Nucleus accumbens (tissue), 56 donors: ENCODE results near the gene SLC24A1.
A peak's percentile ranks its signal among the peaks of the same experiment; 100 is the strongest.

Experiments
- DNase-seq, 56 donors: peaks; one replicate each; lab custom pipeline; 2025; lab: John Stamatoyannopoulos, UW

The SLC24A1 gene

DNA sequence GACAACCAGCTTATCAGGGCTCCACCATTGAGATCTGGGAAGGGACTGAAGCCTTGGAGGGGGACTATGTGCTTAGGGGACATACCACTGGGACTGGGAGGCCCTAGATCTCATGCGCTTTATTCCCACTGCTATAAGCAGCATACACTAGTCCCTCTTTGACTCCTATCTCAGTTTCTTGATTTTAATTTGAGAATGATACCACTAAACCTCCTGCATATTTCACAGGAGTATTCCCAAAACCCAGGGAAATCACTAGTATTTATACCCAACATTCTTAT lies 29.2 kb downstream of the SLC24A1 start:
- no peak for DNase-seq

DNA sequence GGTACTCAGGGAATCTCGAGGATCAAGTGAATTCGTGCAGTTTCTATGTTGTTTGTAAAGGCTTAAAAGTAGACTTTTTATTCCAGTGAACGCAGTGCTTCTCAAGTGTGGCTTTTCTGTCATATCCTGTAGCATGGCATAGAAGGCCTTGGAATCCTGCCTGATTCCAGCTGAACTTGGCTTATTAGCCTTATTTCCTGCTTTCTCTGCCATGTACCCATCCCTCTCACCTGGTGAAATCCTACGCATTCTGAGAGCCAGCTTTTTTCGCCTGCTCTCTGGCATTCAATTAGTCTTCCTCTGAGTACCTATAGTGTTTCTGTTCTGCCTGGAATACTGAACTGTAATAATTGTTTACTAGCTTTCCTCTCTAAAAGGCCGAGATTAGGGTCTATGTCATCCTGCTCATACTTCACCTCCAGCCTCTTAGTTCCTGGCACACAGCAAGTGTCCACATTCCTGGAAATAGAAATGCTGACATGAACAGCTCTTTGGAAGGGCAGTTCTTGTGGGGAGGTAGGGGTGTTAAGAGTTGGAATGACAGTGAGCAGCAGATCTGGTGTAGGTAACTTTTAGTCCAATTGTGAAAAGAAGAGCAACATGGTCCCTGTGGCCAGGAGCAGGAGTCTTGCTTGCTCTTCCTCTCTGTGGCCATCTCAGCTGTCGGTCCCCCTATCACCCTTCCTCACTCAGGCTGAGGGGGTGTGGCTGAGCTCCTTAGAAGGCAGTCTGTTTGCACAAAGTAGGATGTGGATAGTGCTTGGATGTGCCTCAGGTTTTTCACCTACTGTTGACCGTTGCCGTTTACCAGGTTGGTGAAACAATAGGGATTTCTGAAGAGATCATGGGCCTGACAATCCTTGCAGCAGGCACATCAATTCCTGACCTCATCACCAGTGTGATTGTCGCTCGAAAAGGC lies 30.4 kb downstream of the SLC24A1 start:
- DNase-seq: no peak

DNA sequence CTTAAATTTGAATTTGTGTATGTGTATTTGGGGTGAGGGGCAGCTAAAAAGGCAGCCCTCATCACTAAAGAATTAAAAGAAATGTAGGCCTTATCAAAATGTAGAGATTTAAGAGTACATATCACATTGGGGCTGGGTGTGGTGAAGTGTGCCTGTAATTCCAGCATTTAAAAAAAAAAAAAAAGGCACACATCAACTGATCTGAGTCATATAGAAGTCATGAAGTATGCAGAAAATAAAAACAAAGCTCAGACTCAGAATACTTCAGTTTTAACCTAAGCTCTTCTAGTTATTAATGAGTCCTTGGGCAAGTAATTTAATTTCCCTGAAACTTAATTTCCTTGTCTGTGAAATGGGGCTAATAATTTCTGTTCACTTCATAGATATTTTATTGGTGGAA lies 31.6 kb downstream of the SLC24A1 start:
- no peak for DNase-seq

DNA sequence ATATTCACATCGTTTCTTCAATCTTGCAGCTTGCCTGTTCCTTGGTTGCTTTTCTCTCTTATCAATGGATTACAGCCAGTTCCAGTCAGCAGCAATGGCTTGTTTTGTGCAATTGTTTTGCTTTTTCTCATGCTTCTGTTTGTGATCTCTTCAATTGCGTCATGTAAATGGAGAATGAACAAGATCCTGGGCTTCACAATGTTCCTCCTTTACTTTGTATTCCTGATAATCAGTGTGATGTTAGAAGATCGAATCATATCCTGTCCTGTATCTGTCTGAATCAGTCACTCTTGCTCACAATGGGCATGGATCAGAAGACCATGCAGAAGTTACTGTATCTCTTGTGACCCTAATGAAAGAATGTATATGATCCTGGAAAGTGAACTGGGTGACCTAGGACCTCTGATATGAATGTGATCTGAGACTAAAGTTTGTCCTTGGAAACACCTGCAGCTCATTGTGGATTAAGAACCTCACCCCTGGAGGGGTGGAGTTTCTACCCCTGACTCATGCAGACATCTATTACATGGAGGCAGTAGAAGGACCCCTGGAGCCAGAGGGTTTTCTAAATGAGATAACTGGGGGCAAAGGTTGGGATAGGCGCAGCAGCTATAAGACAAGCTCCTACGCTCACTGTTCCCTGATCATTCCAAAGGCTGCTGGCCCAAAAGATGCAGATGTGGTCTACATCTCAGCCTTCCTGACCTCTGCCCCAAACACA lies 32.2 kb downstream of the SLC24A1 start:
- DNase-seq: no peak

DNA sequence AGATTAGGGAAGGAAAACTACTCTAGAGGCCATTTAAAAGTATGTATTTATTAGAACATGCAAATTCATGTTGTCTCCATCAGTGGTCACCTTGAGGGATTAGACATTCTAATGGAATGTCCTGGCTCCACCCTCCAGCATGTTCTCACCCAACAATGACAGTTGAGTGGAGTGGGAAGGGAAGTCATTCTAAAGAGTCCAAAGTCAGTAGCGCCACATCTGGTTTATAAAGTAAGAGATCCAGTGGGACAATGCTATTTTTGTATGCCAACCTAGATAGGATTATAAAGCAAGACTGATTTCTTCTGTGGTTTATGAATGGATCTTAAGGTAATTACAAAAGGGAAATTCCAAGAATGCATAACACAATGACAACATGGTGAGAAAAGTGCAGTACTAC lies 33.3 kb downstream of the SLC24A1 start:
- no peak for DNase-seq

DNA sequence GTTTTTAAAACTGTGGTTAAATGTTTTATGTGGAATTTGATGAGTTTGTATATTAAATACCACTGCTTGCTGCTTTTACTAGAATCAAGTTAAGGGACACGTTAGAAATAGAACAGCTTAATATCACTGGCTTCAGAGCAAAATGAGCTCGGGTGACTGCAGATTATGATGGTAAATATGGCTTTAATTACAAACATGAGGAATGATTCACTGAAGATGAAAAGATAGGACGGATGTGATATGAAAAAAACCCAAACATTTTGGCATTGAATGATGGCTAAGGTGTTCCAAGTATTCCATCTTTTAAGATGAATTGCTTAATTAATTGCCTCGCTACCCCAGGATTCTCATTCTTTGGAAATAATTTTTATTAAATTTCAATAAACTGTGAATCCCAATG lies 33.7 kb downstream of the SLC24A1 start:
- no peak for DNase-seq

DNA sequence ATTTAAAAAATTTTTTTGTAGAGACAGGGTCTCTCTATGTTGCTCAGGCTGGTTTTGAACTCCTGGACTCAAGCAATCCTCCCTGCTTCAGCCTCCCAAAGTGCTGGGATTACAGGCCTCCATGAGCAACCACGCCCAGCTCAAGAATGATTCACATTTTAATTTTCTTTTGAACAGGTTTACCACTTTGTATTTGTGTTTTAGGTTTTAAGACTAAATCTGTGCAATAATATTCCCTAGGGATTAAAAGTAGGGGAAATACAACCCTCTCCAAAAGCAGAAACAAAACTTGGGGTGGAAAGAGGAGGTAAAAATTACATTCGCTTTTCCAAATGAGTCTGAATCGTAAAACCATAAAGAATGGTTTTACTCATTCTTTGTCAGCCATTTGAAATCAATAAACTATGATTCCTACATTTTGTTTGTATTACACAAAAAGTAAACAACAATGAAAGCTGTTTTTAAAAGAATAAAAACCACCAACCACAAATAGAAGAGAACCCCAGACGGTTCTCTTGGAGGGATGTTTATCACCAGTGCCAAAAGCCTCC lies 37.8 kb downstream of the SLC24A1 start:
- no peak for DNase-seq

DNA sequence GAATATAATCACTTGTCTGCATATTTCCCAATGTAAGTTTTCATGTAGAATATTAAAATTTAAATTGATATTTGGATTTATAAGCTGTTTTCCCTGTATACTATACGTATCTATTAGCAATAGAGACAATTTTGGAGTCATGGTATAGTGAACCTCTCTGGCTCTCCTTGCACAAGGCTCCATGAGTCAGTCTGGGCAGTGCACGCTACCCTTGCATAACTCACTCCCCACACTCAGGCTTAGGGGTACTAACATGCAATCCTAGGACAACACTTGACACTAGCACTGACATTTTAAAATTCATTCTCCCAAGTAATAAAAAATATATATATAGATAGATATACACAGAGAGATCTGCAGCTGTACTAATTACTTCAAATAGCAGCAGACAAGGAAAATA lies 39.2 kb downstream of the SLC24A1 start:
- DNase-seq: no peak

DNA sequence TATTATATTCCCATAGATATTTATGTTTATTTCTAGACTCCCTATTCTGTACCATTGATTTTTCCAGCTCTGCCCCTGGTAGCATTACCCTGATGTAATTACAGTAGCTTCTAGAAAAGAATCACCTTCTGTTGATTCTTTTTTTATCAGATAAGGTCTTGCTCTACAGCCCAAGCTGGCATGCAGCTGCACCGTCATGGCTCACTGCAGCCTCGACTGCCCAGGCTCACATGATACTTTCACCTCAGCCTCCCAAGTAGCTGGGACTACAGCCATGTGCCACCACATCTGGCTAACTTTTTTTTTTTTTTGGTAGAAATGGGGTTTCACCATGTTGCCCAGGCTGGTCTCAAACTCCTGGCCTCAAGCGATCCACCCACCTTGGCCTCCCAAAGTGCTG lies 41.8 kb downstream of the SLC24A1 start:
- DNase-seq: no peak

DNA sequence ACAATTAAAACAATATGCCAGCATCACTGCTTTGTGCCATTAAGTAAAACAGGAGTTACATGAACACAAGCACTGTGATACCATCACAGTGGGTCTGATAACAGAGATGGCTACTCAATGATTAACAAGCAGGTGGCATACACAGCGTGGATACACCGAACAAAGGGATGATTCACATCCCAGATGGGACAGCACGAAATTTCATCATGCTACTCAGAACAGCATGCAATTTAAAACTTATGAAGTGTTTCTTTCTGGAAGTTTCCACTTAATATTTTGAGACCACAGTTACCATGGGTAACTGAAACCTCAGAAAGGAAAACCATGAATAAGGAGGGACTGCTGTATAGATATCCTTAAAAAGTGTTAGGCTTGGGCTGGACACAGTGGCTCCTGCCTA lies 44.5 kb downstream of the SLC24A1 start:
- peak in 5 of 56 donors; percentile 1 to 26 (median 9) for DNase-seq

DNA sequence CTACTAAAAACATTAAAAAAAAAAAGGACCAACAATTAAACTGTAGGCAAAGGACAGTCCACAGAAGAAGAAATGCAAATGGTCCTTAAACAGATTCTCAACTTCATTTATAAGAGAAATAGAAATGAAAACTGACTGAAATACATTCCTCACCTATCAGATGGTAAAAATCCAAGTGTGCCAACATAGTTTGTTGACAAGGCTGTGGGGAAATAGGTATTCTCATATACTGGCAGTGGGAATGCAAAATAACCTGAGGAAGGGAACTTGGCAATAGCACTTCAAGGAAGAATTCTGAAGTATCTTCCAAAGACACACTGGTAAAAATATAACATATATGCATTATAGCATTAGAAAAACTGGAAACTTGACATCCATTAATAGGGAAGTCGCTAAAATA lies 53.8 kb downstream of the SLC24A1 start:
- no peak for DNase-seq

DNA sequence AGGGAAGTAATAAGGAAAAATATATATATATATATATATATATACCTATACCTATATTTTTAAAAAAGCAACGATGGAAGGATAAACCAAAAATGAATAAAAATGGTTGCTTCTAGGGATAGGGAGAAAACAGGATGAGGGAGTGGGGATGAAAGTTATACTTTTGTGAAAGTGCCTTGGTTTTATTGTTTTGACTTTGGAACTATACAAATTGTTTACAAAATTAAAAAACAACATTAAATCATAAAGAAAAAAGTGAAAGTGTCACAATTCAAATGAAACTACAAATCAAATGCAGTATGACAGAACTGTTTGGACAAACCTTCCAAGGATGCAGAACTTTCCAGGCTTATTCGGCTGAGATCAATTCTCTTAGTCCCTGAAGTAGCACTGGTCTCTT lies 54.4 kb downstream of the SLC24A1 start:
- no peak for DNase-seq

DNA sequence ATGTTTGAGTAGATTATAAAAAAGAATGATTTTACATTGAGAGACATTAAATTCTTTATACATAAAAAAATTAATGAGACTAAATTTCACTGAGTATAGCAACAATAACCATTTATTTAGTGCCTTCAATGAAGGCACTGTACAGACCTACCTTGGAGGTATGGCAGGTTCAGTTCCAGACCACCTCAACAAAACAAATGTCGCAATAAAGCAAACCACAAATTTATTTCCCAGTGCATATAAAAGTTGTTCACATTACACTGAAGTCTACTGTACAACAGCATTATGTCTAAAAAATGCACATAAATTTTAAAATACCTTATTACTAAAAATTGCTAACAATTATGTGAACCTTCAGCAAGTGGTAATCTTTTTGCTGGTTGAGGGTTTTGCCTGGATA lies 58.8 kb downstream of the SLC24A1 start:
- no peak for DNase-seq

DNA sequence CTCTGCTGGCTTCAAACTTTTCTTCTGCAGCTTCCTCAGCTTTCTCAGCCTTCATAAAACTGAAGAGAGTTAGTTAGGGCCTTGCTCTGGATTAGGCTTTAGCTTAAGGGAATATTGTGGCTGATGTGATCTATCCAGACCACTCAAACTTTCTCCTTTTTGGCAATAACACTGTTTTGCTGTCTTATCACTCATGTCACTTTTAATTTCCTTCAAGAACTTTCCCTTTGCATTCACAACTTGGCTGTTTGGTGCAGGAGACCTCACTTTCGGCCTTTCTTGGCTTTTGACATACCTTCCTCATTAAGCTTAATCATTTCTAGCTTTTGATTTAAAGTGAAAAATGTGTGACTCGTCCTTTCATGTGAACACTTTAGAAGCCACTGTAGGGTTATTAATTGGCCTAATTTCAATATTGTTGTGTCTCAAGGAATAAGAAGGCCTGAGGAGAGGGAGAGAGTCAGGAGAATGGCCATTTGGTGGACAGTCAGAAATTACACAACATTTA lies 60.7 kb downstream of the SLC24A1 start:
- DNase-seq: no peak

DNA sequence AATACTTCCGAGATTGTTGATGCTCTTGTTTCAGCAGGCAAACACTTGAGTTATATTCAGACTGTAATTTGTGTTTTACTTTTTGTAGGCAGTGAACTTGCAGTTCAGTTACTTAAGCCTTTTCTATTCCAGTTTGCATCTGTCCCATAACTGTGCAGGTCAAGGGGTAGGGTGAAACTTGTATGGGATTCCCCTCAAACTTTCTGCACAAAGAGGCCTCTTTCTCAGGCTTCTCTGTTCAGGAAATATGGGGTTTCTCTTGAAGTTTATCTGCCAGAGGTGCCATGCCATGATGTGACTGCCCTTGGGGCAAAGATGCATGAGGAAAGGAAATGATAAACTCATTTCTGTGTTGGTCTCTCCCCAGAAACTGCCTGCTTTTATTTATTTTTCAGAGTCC lies 66.7 kb downstream of the SLC24A1 start:
- DNase-seq: no peak

DNA sequence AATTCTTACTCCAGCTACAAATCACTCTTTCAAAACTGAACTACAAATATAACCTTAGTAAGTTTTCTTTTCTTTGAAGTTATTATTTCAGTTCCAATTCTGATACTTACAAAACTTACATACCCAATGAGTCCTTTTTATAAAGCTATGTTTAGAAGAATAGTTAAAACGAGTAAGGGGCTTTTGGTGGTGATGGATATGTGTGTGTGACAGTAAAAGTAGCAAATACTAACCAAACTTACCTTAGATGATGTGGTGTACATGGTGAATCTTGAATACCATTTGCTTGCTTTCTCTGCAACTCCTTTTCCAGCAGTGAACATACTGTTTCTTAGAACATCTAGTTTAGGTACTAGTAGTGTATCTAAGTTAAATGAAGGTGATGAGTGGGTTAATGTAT lies 68.4 kb downstream of the SLC24A1 start:
- no peak for DNase-seq

DNA sequence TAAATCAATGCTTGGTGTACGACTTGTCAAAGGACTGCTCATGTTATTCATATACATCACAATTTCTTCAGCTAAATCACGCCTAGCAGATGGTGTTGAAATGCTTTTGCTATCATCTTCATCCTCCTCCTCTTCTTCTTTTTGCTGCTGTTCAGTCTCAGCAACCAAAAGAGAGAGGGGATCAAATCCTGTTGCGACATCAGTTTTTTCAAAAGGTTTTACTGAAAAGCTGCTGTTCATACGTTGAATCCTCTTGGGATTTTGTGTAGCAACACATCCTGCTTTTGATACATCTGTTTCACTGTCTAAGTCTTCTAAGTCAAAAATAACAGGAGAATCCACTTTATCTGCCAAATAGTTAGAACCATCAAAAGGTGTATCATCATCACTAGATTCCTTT lies 69.0 kb downstream of the SLC24A1 start:
- DNase-seq: no peak

DNA sequence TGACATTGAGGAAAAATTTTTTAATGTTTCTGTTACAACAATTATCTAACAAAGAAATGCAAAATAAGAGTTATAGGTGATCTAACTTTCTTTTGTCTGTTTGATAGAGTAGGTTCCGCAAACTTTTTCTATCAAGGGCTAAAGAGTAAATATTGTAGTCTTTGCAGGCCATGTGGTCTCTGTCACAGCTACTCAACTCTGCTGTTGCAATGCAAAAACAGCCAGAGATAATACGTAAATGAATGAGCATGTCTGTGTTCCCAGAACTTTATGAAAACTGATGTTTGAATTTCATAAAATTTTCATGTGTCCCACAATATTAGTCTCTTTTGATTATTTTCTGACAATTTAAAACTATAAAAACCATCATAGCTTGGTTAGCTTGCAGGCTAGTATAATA lies 73.3 kb downstream of the SLC24A1 start:
- no peak for DNase-seq
